Lower leg skin (tissue), 3 donors: ENCODE results near the gene TMEM187.

Experiments used
- CTCF ChIP-seq, 3 donors: fragments of 450-650 bp; IDR thresholded peaks; one replicate each; pipeline ENCODE4 v1.5.1; 2016; ENCODE audit warnings: antibody characterized with exemption in 3 of 3, mild to moderate bottlenecking in 3 of 3, moderate library complexity in 2 of 3
- POLR2A ChIP-seq, 2 donors: fragments of 450-650 bp; IDR thresholded peaks; one replicate each; pipeline ENCODE4 v1.6.1; 2016 to 2017; ENCODE audit warnings: antibody characterized with exemption in 2 of 2, mild to moderate bottlenecking in 1 of 2, moderate library complexity in 1 of 2

GRCh38 chrX:154006947-154007346 is 34.4 kb downstream of the TMEM187 start:
- TF ChIP-seq POLR2A (IDR thresholded peaks at IDR 0.05), result no peak
- no peak for TF ChIP-seq CTCF (IDR thresholded peaks at IDR 0.05)
